Stimulated activated CD8-positive, alpha-beta memory T cell treated with anti-CD3 and anti-CD28 coated beads, Interleukin-7, amount 100 ng/mL, for 4 hours (primary cell): ENCODE results near the gene CRABP2.
A peak's percentile ranks its signal among the peaks of the same experiment; 100 is the strongest.

Source experiments
- DNase-seq, 2 donors: peaks; one replicate each; pipeline ENCODE4 v3.0.0-alpha.2; 2020; ENCODE audit warnings: low read depth in 2 of 2

CRABP2 gene

GRCh38 chr1:156668801-156669637, 36.4 kb downstream of the CRABP2 start:
- DNase-seq, result no peak

- no peak for DNase-seq
Measured at GRCh38 chr1:156667968-156668709, 37.2 kb downstream of the CRABP2 start.

- no peak for DNase-seq
Measured at GRCh38 chr1:156667610-156667967, 37.8 kb downstream of the CRABP2 start.

- no peak for DNase-seq
Measured at GRCh38 chr1:156666862-156667609, 38.3 kb downstream of the CRABP2 start.

- DNase-seq, result no peak
Measured at GRCh38 chr1:156665539-156665938, 39.8 kb downstream of the CRABP2 start.

GRCh38 chr1:156664767-156665411, 40.5 kb downstream of the CRABP2 start:
- no peak for DNase-seq

- DNase-seq, result no peak
Measured at GRCh38 chr1:156664046-156664766, 41.2 kb downstream of the CRABP2 start.

GRCh38 chr1:156663178-156663577, 42.2 kb downstream of the CRABP2 start:
- no peak for DNase-seq

- DNase-seq, result no peak
Measured at GRCh38 chr1:156662800-156663055, 42.7 kb downstream of the CRABP2 start.

GRCh38 chr1:156662005-156662799, 43.2 kb downstream of the CRABP2 start:
- no peak for DNase-seq

GRCh38 chr1:156660752-156661112, 44.7 kb downstream of the CRABP2 start:
- no peak for DNase-seq

GRCh38 chr1:156659988-156660751, 45.2 kb downstream of the CRABP2 start:
- DNase-seq, result peak; percentile 77 to 85

- DNase-seq, result no peak
Measured at GRCh38 chr1:156659661-156659987, 45.8 kb downstream of the CRABP2 start.

- DNase-seq, result no peak
Measured at GRCh38 chr1:156658945-156659574, 46.3 kb downstream of the CRABP2 start.

- no peak for DNase-seq
Measured at GRCh38 chr1:156658496-156658895, 46.9 kb downstream of the CRABP2 start.

GRCh38 chr1:156657741-156658319, 47.6 kb downstream of the CRABP2 start:
- no peak for DNase-seq

GRCh38 chr1:156656806-156657740, 48.3 kb downstream of the CRABP2 start:
- peak; percentile 33 to 57 for DNase-seq

GRCh38 chr1:156655904-156656516, 49.4 kb downstream of the CRABP2 start:
- no peak for DNase-seq
